Caco-2 (cell line): ENCODE results near the gene MTG1. TPM values are rescaled to one million over a fixed set of nuclear protein-coding genes. Genes with fewer than 3 reads are reported as not detected.
"Not testable (repeated sequence)": the region's sequence is repeated elsewhere in the genome, so short reads cannot be mapped to it uniquely, and the experiment has no call there.

Experiments used
- BruUV-seq: library from RNA; stranded (reverse); fragments of 400-500 nt; replicated peaks from 2 replicates; lab custom pipeline; 2021; lab: Mats Ljungman, UMichigan
- CTCF ChIA-PET: fragments of 300-600 bp; sonication (Branson Sonifier 250); formaldehyde crosslinking; loops from one replicate; lab custom pipeline; 2022; ENCODE audit warnings: antibody characterized with exemption; lab: Charles Lee
- POLR2A ChIA-PET: fragments of 300-600 bp; sonication (Branson Sonifier 250); formaldehyde crosslinking; loops from one replicate; lab custom pipeline; 2022; ENCODE audit warnings: antibody characterized with exemption; lab: Charles Lee
- DNase-seq, 2 experiments: peaks; one replicate each; pipeline versions ENCODE4 v3.0.0 to v3.0.0-alpha.2; 2020 to 2022
- H3K27me3 ChIP-seq: replicated peaks from 2 replicates; pipeline ENCODE4 v1.6.0; 2011; ENCODE audit warnings: low read length; ENCODE audit not compliant: control insufficient read depth, insufficient read depth
- H3K36me3 ChIP-seq: 2 replicates; pipeline ENCODE4 v1.5.1; 2011; ENCODE audit warnings: low read length; ENCODE audit not compliant: control insufficient read depth, insufficient read depth
- H3K4me1 ChIP-seq: fragments of 250-450 bp; sonication (Bioruptor Pico); 2 replicates; pipeline ENCODE4 v1.5.1; 2020; ENCODE audit warnings: mild to moderate bottlenecking
- H3K4me3 ChIP-seq: 2 replicates; pipeline ENCODE4 v1.5.1; 2011; ENCODE audit warnings: low read depth, mild to moderate bottlenecking, control low read depth, low read length
- H3K9me3 ChIP-seq: fragments of 250-450 bp; sonication (Bioruptor Pico); 2 replicates; pipeline ENCODE4 v1.5.1; 2020; ENCODE audit warnings: mild to moderate bottlenecking, moderate library complexity
- H3K27ac Mint-ChIP-seq: one replicate; pipeline ENCODE4 v1.8.0; 2022; ENCODE audit warnings: mixed read lengths; ENCODE audit not compliant: unreplicated experiment
- H3K27me3 Mint-ChIP-seq: one replicate; pipeline ENCODE4 v1.8.0; 2022; ENCODE audit warnings: mixed read lengths; ENCODE audit not compliant: insufficient read depth, unreplicated experiment
- H3K36me3 Mint-ChIP-seq: one replicate; pipeline ENCODE4 v1.8.0; 2022; ENCODE audit warnings: mild to moderate bottlenecking, mixed read lengths; ENCODE audit not compliant: insufficient read depth, unreplicated experiment
- H3K4me1 Mint-ChIP-seq: one replicate; pipeline ENCODE4 v1.8.0; 2022; ENCODE audit warnings: low read depth, mixed read lengths; ENCODE audit not compliant: unreplicated experiment
- H3K4me3 Mint-ChIP-seq: one replicate; pipeline ENCODE4 v1.8.0; 2022; ENCODE audit warnings: mild to moderate bottlenecking, moderate library complexity, mixed read lengths; ENCODE audit not compliant: unreplicated experiment
- H3K9me3 Mint-ChIP-seq: one replicate; pipeline ENCODE4 v1.8.0; 2022; ENCODE audit warnings: mixed read lengths; ENCODE audit not compliant: unreplicated experiment
- intact Hi-C: fragments of 100-400 bp; cut with micrococcal nuclease; formaldehyde crosslinking; loops from one replicate; pipeline ENCODE4 v1.10.0; 2022; ENCODE audit not compliant: unreplicated experiment
- total RNA-seq: library from RNA; stranded (reverse); gene quantifications from 2 replicates; pipeline ENCODE4 v1.2.3, GENCODE V29; 2022
- TF ChIP-seq, protein P1 (sequence below), 2 experiments: fragments of 200-600 bp in 1 of 2; IDR thresholded peaks; 1 replicate in 1 of 2; 2 replicates in 1 of 2; pipeline versions ENCODE4 v1.5.1 to v1.8.0; 2011 to 2022; ENCODE audit warnings: antibody characterized with exemption in 1 of 2, control low read depth in 1 of 2, inconsistent platforms in 1 of 2, low read depth in 1 of 2, low read length in 1 of 2, mild to moderate bottlenecking in 1 of 2, moderate library complexity in 1 of 2; ENCODE audit not compliant: insufficient read depth in 1 of 2, severe bottlenecking in 1 of 2, unreplicated experiment in 1 of 2

Gene MTG1
- total RNA-seq, 1 experiment from 2014 or later, result 113 TPM

GRCh38 chr10:133373174-133374090 is 20.5 kb upstream of the MTG1 start, which contains the start of gene ECHS1:
Gene ECHS1 (minus strand): TSS chr10:133373354. CDS start chr10:133373333, 21 bp downstream.
- no peaks in the 10 kb centered on the region for H3K4me1 Mint-ChIP-seq
- ChIA-PET CTCF (interaction anchor here (0.6 kb wide), 1 partner anchor 33 kb away, joined by 3 read pairs; no protein-coding TSS in a partner anchor), POLR2A (interaction anchor here (0.5 to 1.1 kb wide), 4 partner anchors 10 to 21 kb away, joined by 3 to 5 read pairs (median 5); partner anchors contain the start of gene FUOM)
- TF ChIP-seq, protein P1, sequence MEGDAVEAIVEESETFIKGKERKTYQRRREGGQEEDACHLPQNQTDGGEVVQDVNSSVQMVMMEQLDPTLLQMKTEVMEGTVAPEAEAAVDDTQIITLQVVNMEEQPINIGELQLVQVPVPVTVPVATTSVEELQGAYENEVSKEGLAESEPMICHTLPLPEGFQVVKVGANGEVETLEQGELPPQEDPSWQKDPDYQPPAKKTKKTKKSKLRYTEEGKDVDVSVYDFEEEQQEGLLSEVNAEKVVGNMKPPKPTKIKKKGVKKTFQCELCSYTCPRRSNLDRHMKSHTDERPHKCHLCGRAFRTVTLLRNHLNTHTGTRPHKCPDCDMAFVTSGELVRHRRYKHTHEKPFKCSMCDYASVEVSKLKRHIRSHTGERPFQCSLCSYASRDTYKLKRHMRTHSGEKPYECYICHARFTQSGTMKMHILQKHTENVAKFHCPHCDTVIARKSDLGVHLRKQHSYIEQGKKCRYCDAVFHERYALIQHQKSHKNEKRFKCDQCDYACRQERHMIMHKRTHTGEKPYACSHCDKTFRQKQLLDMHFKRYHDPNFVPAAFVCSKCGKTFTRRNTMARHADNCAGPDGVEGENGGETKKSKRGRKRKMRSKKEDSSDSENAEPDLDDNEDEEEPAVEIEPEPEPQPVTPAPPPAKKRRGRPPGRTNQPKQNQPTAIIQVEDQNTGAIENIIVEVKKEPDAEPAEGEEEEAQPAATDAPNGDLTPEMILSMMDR (IDR thresholded peaks at IDR 0.05; ENCODE audit: insufficient read depth in 1 of 2, low read depth in 1 of 2, low read length in 1 of 2, severe bottlenecking in 1 of 2, unreplicated experiment in 1 of 2), result no peak
- Histone ChIP-seq H3K27me3 (no peaks in the 10 kb centered on the region), H3K36me3 (peaks cover 7% of the 10 kb centered on the region), H3K9me3 (no peaks in the 10 kb centered on the region), H3K4me1 (peaks cover 22% of the 10 kb centered on the region), H3K4me3 (peak within 1 kb of the TSS; percentile 100)
- DNase-seq, result peak; percentile 96 to 100
- H3K4me3 Mint-ChIP-seq, result peak within 1 kb of the TSS; percentile 87
- peaks cover 34% of the 10 kb centered on the region for H3K36me3 Mint-ChIP-seq
- H3K27ac Mint-ChIP-seq, result peak within 1 kb of the TSS; percentile 92
- no peaks in the 10 kb centered on the region for H3K9me3 Mint-ChIP-seq
- no TSS peak for BruUV-seq
- intact Hi-C loops, result loop anchor here (1.0 to 2.0 kb wide), 3 partner anchors 13 to 44 kb away; no protein-coding TSS in a partner anchor
- no peaks in the 10 kb centered on the region for H3K27me3 Mint-ChIP-seq

DNA sequence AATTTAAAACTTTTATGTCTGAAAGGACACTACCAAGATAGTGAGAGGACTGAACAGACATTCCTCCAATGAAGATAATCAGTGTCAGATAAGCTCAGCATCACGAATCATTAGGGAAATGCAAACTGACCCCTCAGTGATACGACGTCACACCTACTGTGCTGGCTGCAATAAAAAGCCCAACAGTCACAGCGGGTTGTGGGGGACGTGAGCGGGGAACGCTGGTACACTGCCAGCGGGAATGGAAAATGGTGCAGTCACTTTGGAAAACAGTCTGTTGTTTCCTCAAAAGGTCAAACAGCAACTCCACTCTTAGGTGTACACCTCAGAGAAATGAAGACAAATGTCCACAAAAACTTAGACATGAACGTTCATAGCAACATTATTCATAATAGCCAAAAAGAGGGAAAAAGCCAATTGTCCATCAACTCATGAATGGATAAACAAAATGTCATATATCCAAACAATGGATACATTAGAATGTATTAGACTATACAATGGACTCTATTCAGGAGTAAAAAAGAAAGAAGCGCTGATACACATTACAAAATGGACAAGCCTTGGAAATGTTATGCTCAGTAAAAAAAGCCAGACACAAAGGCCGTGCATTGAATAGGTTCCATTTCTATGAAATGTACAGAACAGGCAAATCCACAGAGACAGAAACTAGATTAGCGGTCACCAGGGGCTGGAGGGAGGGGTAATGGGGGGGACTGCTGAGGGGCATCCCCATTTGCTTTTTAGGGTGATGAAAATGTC is 18.4 kb upstream of the MTG1 start:
- H3K36me3 ChIP-seq, result no peaks in the 10 kb centered on the region; the same call in 1 of the 2 replicates
- Mint-ChIP-seq H3K9me3 (no peaks in the 10 kb centered on the region), H3K27me3 (no peaks in the 10 kb centered on the region), H3K27ac (no peak overlapping the region), H3K36me3 (peaks cover 15% of the 10 kb centered on the region), H3K4me3 (no peak overlapping the region), H3K4me1 (no peaks in the 10 kb centered on the region)
- no TSS peak for BruUV-seq
- no peak for DNase-seq
- TF ChIP-seq, protein P1 (IDR thresholded peaks at IDR 0.05; ENCODE audit: insufficient read depth in 1 of 2, low read depth in 1 of 2, low read length in 1 of 2, severe bottlenecking in 1 of 2, unreplicated experiment in 1 of 2), result no peak
- H3K4me1 ChIP-seq, result peaks cover 22% of the 10 kb centered on the region
- no peaks in the 10 kb centered on the region for H3K9me3 ChIP-seq
- H3K4me3 ChIP-seq, result no peak overlapping the region
- ChIA-PET CTCF (no interaction called here), POLR2A (no interaction called here)
- no peaks in the 10 kb centered on the region for H3K27me3 ChIP-seq
- intact Hi-C loops, result loop anchor here (5.0 kb wide), 1 partner anchor 68 kb away; the partner anchor contains the start of genes TUBGCP2 and ZNF511

GRCh38 chr10:133376183-133376582 is 17.8 kb upstream of the MTG1 start:
- H3K27me3 Mint-ChIP-seq, H3K36me3 Mint-ChIP-seq, H3K27ac Mint-ChIP-seq, H3K36me3 ChIP-seq, H3K9me3 ChIP-seq, CTCF ChIA-PET, H3K9me3 Mint-ChIP-seq, H3K27me3 ChIP-seq, H3K4me3 ChIP-seq, H3K4me1 Mint-ChIP-seq, BruUV-seq, POLR2A ChIA-PET, DNase-seq: not testable (repeated sequence)
- peak overlapping the region; percentile 81 for H3K4me3 Mint-ChIP-seq
- intact Hi-C loops, result loop anchor here (5.0 kb wide), 1 partner anchor 69 kb away; the partner anchor contains the start of genes TUBGCP2 and ZNF511
- peaks cover 22% of the 10 kb centered on the region for H3K4me1 ChIP-seq
